ENCODE measurements around the gene RNF167. TPM values are rescaled to one million over a fixed set of nuclear protein-coding genes. Genes with fewer than 3 reads are reported as not detected.

RNF167 gene
- total and polyA plus RNA-seq, 2 donors (not counting 3 experiments of a cell fraction or from before 2014, with no cell fraction given), result 60.2 to 87.6 TPM

GRCh38 chr17:4938069-4938491, 2.0 kb upstream of the RNF167 start:
- Histone ChIP-seq H3K79me2 (ENCODE audit: control insufficient read depth, insufficient read depth, low read length) (peaks cover 41% of the 10 kb centered on the region), H3K36me3 (ENCODE audit: control insufficient read depth in 2 of 2, extremely low read depth in 1 of 2, insufficient read depth in 2 of 2, low read length in 2 of 2) (peaks cover 4 to 25% of the 10 kb centered on the region in 2 experiments), H3K4me1 (ENCODE audit: control insufficient read depth, extremely low read depth, insufficient read depth, low read length) (peaks cover 23% of the 10 kb centered on the region), H3K4me3 (replicated peaks in 1 of 3; ENCODE audit: insufficient read depth in 1 of 3, low read depth in 1 of 3, low read length in 3 of 3) (no peak overlapping the region), H2AFZ (ENCODE audit: low read depth, low read length) (no peak overlapping the region), H4K20me1 (replicated peaks; ENCODE audit: control insufficient read depth, extremely low read depth, insufficient read depth, low read length) (no peaks in the 10 kb centered on the region), H3K27ac (ENCODE audit: insufficient read depth, low read depth, low read length) (no peak overlapping the region), H3K9me3 (replicated peaks; ENCODE audit: control insufficient read depth, insufficient read depth, low read length) (no peaks in the 10 kb centered on the region), H3K9ac (replicated peaks; ENCODE audit: extremely low read depth, insufficient read depth, low read length) (no peak overlapping the region), H3K9me1 (replicated peaks; ENCODE audit: control insufficient read depth, extremely low read depth, insufficient read depth, low read length) (no peaks in the 10 kb centered on the region), H3K4me2 (ENCODE audit: insufficient read depth, low read length) (no peak overlapping the region), H3K27me3 (ENCODE audit: control insufficient read depth in 2 of 2, insufficient read depth in 2 of 2, low read length in 2 of 2) (no peaks in the 10 kb centered on the region)
- ChIA-PET CTCF (interaction anchor here (3.3 kb wide), 1 partner anchor 29 kb away, joined by 44 read pairs; no protein-coding TSS in a partner anchor), POLR2A (no interaction called here)
- DNase-seq (ENCODE audit: low read depth, low spot score), result no peak
- no peak for TF ChIP-seq POLR2AphosphoS5 (IDR thresholded peaks at IDR 0.05; ENCODE audit: insufficient read depth, low read depth, low read length)
- TF ChIP-seq CTCF (IDR thresholded peaks at IDR 0.05; ENCODE audit: extremely low read depth in 1 of 2, insufficient read depth in 1 of 2, low read depth in 1 of 2, low read length in 2 of 2), result no peak
- no peak for TF ChIP-seq MYC (IDR thresholded peaks at IDR 0.05; ENCODE audit: low read depth, low read length)
- no peak for TF ChIP-seq EZH2 (IDR thresholded peaks at IDR 0.05; ENCODE audit: borderline replicate concordance, low read depth, low read length, severe bottlenecking)
- TF ChIP-seq FOS (IDR thresholded peaks at IDR 0.05; ENCODE audit: borderline replicate concordance, insufficient read depth, low read length), result no peak
- BruUV-seq (replicated peaks), result no TSS peak
- no peak for FAIRE-seq
- intact Hi-C loops (cut with micrococcal nuclease), result no loop called here
- dilution Hi-C loops (cut with MboI; ENCODE audit: extremely low pct_ligation_motif_present, low sequenced_read_pairs), result no loop called here

Data from endothelial cell of umbilical vein (primary cell).